HL-60/S4 treated with phorbol 12-myristate 13-acetate at 8.2 ng/mL for 4 days and 3 days (cell line): ENCODE measurements around the gene GAS2.

Experiments
- in situ Hi-C: fragments of 300-500 bp; cut with MboI; formaldehyde crosslinking; loops from 2 replicates; pipeline ENCODE4 v1.15.0; 2022; ENCODE audit warnings: low sequenced_read_pairs

The GAS2 gene

DNA sequence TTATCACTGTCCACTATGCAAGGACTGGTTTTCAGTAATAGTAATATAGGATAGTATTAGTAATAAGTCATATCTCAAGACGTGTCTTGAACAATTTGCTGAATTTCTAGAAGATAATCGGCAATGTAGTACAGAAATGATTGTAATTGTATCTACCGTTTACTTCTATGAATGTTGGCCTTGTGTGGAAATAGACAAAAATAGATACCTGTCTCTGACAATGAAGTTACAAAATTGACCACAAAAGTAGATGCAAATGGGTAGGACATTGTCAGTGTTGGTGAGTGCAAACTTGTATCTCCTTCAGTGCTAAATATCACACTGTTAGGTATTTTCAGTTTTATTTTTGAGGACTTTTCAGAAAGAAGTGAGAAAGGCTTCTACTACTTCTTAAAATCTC is 120.1 kb downstream of the GAS2 start:
- in situ Hi-C loops, result no loop called here

DNA sequence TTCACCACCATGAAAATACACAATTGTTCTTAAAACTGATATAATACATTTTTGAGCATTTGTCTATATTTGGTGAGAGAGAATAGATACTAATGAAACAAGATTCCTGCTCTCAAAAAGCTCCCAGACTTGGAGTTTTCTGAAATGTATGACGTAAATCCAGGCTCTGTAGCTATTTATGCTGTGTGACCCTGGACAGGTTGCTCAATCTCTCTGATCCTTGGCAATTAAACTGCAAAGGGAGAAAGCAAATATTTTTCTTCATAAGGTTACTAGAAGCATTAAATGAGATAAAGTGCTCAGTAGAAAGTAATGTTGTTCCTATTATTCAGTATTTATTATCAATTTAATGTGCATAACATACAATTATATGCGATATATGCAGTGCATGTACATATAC is 120.6 kb downstream of the GAS2 start:
- in situ Hi-C loops, result no loop called here

GRCh38 chr11:22787551-22788162 is 121.2 kb downstream of the GAS2 start:
- in situ Hi-C loops, result no loop called here

GRCh38 chr11:22792497-22792896 is 126.1 kb downstream of the GAS2 start:
- in situ Hi-C loops, result no loop called here

DNA sequence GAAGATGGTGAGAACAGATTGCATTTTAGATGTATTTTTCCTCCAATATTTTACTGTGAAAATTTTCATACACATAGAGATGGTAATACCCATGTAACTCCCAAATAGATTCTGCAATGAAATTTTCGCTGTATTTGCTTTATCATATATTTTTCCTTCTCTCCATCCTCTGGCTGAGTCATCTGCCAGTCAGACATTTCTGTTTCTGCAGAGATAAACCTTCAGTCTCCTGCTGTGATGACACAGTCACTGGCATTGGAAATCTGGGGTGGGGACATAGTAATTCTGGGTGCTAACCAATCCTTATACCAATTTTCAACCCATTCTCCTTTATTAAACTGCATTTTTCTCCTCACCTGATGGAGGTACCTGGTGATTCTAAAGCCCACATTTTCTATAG is 129.5 kb downstream of the GAS2 start:
- in situ Hi-C loops, result no loop called here

DNA sequence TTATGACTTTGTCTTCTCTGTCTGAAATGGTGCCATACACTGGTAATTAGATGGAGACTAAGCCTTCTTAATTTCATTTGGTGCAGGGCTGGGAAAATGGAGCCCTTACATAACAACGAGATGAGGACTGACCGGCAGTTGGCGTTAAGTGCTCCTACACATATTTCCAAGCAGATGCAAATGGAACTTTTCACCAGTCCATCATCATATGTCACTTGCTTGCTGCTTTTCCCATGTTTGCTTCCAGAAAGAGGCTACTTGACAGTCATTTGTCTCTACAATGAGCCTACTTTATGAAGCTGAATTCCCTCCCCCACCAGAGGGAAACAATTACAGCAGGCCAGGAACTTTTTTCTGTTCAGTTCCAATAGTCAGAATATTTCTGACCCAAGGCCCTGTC is 130.6 kb downstream of the GAS2 start:
- in situ Hi-C loops, result no loop called here

- in situ Hi-C loops, result no loop called here
These were observed 132.5 kb downstream of the GAS2 start for GRCh38 chr11:22798901-22799300.

DNA sequence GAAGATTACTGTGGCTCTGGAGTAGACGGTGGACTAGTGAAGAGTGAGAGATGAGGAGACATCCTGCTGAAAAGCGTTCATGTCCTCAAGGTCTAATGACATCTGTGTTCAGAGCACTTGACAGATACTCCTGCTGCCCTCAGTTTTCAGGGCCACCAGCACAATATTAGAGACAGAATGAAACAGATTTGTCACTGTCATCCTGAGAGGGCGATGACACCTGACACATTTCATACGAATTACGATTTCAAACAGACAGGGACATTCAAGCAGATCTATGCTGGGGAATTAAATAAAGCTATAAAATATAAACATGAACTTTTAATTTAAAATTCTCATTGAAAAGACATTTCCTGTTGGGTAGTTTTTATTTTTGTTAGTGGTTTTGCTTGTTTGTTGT is 134.1 kb downstream of the GAS2 start:
- in situ Hi-C loops, result no loop called here

GRCh38 chr11:22802861-22803260 is 136.4 kb downstream of the GAS2 start:
- in situ Hi-C loops, result no loop called here

GRCh38 chr11:22807391-22807790 is 141.0 kb downstream of the GAS2 start:
- in situ Hi-C loops, result no loop called here

DNA sequence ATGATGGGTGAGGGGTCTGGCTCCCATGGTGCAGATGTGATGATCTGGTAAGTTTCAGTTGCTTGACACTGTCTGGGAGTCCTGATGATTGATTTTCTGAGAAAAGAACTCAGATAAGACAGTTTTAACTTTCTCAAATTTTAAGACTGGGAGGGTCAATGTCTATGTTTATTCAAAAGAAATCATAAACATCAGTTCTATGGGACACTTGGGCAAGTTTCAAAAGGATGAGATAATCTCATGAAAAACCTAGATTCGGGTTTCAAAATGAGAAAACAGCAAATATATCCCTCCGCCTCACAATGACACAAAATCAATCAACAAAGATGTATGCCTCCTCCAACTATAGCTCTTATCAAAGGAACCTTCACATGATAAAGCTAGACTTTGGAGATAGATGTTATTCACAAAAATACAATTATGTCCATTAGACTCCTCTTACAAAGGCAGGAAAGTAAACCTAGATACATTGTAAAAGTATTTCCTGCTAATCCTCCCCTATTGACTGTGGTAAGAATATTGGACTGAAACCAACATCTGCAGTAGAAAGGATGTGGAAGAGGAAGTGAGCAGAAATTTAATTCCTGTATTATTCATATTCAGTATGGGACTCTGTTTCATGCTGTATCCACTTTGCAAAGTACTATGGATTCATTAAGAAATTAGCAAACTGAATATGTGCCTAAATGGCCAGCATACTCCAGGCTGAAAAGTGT is 141.6 kb downstream of the GAS2 start:
- in situ Hi-C loops, result no loop called here

GRCh38 chr11:22808571-22809197 is 142.3 kb downstream of the GAS2 start:
- in situ Hi-C loops, result no loop called here

GRCh38 chr11:22809893-22810292 is 143.5 kb downstream of the GAS2 start:
- in situ Hi-C loops, result no loop called here

GRCh38 chr11:22822203-22822602 is 155.8 kb downstream of the GAS2 start:
- in situ Hi-C loops, result no loop called here

DNA sequence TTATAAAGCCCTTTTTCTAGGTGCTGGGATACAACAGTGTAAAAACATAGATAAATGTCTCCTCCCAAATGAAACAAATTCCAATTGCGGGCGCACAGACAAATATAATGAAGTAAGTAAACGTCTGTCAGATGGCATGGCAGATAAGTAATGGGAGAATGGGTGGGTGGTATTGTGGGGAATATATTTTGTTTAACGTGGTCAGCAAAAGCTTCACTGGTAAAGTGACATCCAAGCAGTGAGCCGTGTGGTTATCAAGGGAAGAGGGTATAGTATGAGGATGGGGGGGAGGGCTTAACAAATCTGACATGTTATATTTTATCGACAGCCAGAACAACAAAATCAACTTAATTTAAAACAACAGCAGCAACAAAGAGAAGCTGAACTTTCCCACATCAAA is 162.0 kb downstream of the GAS2 start:
- in situ Hi-C loops, result no loop called here

DNA sequence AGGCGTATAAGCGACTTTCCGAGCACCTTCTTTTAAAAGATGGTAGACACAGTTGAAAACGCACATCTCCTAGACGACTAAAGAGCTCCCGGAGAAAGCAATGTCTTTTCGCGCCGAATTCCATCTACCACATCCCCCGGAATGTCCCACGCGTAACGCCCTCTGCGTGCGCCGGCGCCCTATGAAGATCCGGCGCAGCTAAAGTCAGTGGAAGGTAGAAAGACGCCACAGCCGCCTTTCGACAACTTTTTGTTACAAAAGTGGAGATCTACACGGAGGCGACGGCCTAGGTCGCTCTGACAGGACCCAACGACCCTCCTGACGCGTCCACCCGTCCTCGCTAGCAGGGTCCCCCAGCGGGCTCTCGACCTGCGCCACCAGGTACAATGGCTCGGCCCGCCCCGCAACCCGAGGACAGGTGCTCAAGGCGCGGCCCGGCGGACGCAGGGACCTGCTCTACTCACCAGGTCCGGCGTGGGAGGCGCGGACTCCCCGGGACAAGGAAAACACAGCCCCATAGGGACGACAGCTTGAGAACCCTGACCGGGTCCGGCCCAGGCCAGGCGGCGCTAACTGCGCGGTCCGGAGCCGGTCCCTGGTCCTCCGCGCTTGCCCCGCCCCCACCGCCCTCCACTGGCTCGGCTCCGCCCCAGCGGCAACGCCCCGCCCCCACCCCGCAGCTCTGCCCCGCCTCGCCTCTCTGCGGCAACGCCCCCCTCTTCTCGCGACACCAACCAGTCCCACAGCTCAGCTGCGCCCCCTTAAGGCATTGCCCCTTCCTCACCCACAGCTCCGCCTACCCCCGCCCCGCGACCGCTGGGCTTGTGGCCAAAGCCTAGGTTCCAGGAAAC is 163.0 kb downstream of the GAS2 start, which contains the start of gene SVIP:
Gene SVIP (minus strand): TSS at position 571 of the 851 bp plus-strand sequence. CDS start 53 bp downstream, at position 518.
- in situ Hi-C loops, result no loop called here

DNA sequence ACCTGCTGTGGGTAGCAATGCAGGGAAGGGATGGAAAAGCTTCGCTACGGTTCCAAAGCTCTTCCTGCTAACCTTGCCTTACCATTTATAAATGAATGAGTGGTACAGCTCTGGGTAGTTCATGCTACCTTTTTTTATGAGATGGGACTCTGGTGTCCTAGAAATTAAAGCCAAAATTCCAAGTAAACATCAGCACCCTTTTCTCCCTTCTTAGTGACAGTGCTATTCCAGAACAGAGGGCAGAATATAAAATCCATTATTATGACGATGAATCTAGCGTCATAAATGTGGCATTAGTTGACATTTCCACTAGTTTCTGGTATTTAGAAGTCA is 163.6 kb downstream of the GAS2 start:
- in situ Hi-C loops, result no loop called here

DNA sequence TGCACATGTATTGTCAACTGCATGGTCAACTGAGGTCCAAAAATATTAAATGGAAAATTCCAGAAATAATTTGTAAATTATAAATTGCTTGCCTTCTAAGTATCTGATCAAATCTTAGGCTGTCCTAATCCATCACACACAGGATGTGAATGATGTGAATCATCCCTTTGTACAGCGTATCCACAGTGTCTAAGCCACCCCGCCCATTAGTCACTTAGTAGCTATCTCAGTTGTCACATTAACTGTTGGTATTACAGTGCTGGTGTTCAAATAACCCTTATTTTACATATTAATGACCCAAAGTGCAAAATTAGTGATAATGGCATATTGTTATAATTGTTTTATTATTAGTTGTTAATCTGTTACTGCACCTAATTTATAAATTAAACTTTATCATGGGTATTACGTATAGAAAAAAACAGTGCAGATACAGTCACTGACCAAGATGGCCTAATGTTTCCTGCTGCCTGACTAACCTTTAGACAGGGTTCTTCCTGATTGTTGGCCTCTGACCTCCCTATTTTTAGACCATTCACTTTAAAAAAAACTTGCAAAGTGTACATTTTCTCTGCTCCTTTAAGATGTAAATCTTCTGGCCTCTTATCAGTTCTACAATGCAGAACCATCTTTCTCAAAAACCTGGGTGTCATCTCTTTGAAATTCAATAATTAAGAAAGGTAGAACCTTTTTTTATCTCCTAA is 166.1 kb downstream of the GAS2 start:
- in situ Hi-C loops, result no loop called here

DNA sequence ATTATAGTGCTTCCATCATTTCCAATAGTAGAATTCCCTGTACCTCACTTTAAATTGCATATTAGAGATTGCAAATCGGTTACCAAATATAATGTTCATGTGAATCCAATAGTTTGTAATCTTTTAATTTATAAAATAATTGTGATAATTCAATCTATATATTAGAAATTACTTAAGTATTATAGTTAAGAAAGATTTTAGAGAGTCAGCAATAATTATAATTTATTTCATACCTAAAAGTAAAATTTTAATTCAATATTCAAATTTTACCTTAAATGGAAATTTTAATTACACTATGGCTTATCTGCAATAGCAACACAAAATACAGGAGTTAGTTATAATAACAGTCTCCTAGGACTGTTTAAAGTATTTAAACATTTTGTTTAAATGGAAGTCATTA is 180.3 kb downstream of the GAS2 start:
- in situ Hi-C loops, result no loop called here

DNA sequence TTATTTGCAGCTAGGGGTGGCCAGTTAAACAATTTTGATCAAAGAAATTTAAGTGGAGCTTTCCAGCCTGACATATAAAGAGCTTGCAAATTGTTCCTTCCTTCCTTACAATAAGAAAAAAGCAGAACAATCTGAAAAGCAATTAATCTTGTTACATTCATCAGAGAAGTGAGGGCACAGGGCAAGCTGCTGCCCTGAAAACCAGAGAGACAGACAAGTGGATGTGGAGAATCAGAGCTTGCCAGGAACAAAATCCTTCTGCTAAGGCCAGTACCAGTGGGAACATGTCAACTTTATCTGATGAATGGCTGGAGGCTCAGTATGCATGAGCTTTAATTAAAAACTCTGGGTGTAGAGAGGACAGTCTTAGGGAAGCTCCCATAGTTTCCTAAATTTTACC is 185.1 kb downstream of the GAS2 start:
- in situ Hi-C loops, result no loop called here

- in situ Hi-C loops, result no loop called here
These were observed 193.3 kb downstream of the GAS2 start for GRCh38 chr11:22859756-22860155.
